B cell (primary cell): ENCODE results near the gene KIRREL3.

Experiments used
- EZH2 ChIP-seq: IDR thresholded peaks from 2 replicates; pipeline ENCODE4 v1.6.1; 2012; ENCODE audit warnings: borderline replicate concordance, low read depth, mild to moderate bottlenecking, moderate library complexity, low read length; ENCODE audit not compliant: insufficient read depth, poor library complexity, severe bottlenecking
- TF ChIP-seq, protein P1 (sequence below): fragments of 200-600 bp; IDR thresholded peaks from one replicate; pipeline ENCODE4 v1.8.0; 2022; ENCODE audit warnings: antibody characterized with exemption, mild to moderate bottlenecking

DNA sequence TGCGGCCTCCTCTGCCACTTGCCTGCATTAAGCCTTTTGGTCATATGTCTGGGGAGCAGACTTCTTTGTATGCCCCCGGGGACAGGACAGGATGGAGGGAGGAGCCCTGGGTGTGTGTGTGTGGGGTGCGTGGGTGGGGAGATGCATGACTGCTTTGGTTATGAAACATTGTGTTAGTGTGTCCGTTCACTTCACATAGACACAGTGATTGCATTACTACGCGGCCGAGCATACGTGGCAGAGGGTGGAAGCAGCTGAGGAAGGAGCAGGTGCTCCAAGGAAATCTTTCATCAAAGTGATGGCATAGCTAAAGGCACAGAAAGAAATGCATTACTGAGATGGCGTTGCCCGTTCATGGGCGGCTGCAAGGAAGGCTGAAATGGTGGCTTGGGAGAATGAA, 384.7 kb downstream of the KIRREL3 start:
- TF ChIP-seq, protein P1, sequence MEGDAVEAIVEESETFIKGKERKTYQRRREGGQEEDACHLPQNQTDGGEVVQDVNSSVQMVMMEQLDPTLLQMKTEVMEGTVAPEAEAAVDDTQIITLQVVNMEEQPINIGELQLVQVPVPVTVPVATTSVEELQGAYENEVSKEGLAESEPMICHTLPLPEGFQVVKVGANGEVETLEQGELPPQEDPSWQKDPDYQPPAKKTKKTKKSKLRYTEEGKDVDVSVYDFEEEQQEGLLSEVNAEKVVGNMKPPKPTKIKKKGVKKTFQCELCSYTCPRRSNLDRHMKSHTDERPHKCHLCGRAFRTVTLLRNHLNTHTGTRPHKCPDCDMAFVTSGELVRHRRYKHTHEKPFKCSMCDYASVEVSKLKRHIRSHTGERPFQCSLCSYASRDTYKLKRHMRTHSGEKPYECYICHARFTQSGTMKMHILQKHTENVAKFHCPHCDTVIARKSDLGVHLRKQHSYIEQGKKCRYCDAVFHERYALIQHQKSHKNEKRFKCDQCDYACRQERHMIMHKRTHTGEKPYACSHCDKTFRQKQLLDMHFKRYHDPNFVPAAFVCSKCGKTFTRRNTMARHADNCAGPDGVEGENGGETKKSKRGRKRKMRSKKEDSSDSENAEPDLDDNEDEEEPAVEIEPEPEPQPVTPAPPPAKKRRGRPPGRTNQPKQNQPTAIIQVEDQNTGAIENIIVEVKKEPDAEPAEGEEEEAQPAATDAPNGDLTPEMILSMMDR, result no peak
- no peak for TF ChIP-seq EZH2
